CD14-positive monocyte (primary cell): Measurements from ENCODE around the gene ASMTL. TPM values are rescaled to one million over a fixed set of nuclear protein-coding genes. Genes with fewer than 3 reads are reported as not detected.

ENCODE experiments used
- DNase-seq, 3 donors: peaks; one replicate each; pipeline ENCODE4 v3.0.0-alpha.2; 2011 to 2022
- H2AFZ ChIP-seq: 2 replicates; pipeline ENCODE4 v1.6.0; 2012; ENCODE audit warnings: mild to moderate bottlenecking, low read depth, low read length, inconsistent platforms; ENCODE audit not compliant: insufficient read depth, poor library complexity, severe bottlenecking
- H3K27ac ChIP-seq, 2 donors: 1 replicate in 1 of 2; 2 replicates in 1 of 2; pipeline ENCODE4 v1.5.1; 2012 to 2013; ENCODE audit warnings: low read length in 2 of 2, control low read depth in 1 of 2, inconsistent platforms in 1 of 2, low read depth in 1 of 2, mild to moderate bottlenecking in 1 of 2
- H3K27me3 ChIP-seq, 2 donors: one replicate each; pipeline versions ENCODE4 v1.6.0 to v1.6.1; 2011 to 2013; ENCODE audit warnings: low read length in 2 of 2; ENCODE audit not compliant: control insufficient read depth in 2 of 2, insufficient read depth in 2 of 2
- H3K36me3 ChIP-seq, 2 donors: replicated peaks in 1 of 2; 1 replicate in 1 of 2; 2 replicates in 1 of 2; pipeline versions ENCODE4 v1.5.1 to v1.6.1; 2012 to 2013; ENCODE audit warnings: low read length in 2 of 2, control low read depth in 1 of 2, inconsistent platforms in 1 of 2, mild to moderate bottlenecking in 1 of 2; ENCODE audit not compliant: insufficient read depth in 2 of 2, control insufficient read depth in 1 of 2
- H3K4me1 ChIP-seq, 2 donors: 1 replicate in 1 of 2; 2 replicates in 1 of 2; pipeline versions ENCODE4 v1.5.1 to v1.6.1; 2012 to 2013; ENCODE audit warnings: low read length in 2 of 2, control low read depth in 1 of 2, inconsistent platforms in 1 of 2, mild to moderate bottlenecking in 1 of 2, moderate library complexity in 1 of 2; ENCODE audit not compliant: insufficient read depth in 2 of 2, control insufficient read depth in 1 of 2
- H3K4me2 ChIP-seq: replicated peaks from 2 replicates; pipeline ENCODE3; 2012; ENCODE audit warnings: low read length, moderate library complexity, mild to moderate bottlenecking; ENCODE audit not compliant: poor library complexity, severe bottlenecking; ENCODE audit errors: extremely low read depth
- H3K4me3 ChIP-seq, 3 experiments: fragments of 200-600 bp in 1 of 3; sonication (generic) in 1 of 3; replicated peaks in 1 of 3; 1 replicate in 2 of 3; 2 replicates in 1 of 3; pipeline ENCODE4 v1.5.1; 2011 to 2013; ENCODE audit warnings: low read length in 3 of 3, mild to moderate bottlenecking in 3 of 3, control low read depth in 2 of 3, low read depth in 2 of 3, inconsistent platforms in 1 of 3, moderate library complexity in 1 of 3
- H3K79me2 ChIP-seq: 2 replicates; pipeline ENCODE4 v1.6.0; 2012; ENCODE audit warnings: mild to moderate bottlenecking, control low read depth, inconsistent platforms, low read length, moderate library complexity; ENCODE audit not compliant: insufficient read depth
- H3K9ac ChIP-seq: 2 replicates; pipeline ENCODE4 v1.6.0; 2017; ENCODE audit warnings: low read length, mild to moderate bottlenecking; ENCODE audit not compliant: insufficient read depth, poor library complexity, severe bottlenecking
- H3K9me3 ChIP-seq, 2 donors: replicated peaks in 1 of 2; 1 replicate in 1 of 2; 2 replicates in 1 of 2; pipeline versions ENCODE4 v1.5.1 to v1.6.1; 2012 to 2013; ENCODE audit warnings: low read length in 2 of 2, control low read depth in 1 of 2; ENCODE audit not compliant: control insufficient read depth in 1 of 2, insufficient read depth in 1 of 2
- H4K20me1 ChIP-seq: 2 replicates; pipeline ENCODE4 v1.6.0; 2012; ENCODE audit warnings: mild to moderate bottlenecking, low read length, control low read depth, moderate library complexity; ENCODE audit not compliant: insufficient read depth
- H3K27ac Mint-ChIP-seq, 7 donors: one replicate each; pipeline ENCODE4 v1.8.0; 2020; ENCODE audit warnings: mild to moderate bottlenecking in 7 of 7, mixed read lengths in 7 of 7, moderate library complexity in 6 of 7, inconsistent platforms in 2 of 7
- H3K27me3 Mint-ChIP-seq, 3 donors: one replicate each; pipeline ENCODE4 v1.8.0; 2021 to 2022; ENCODE audit warnings: low read depth in 3 of 3, mild to moderate bottlenecking in 3 of 3, mixed read lengths in 3 of 3, moderate library complexity in 3 of 3, inconsistent platforms in 1 of 3
- H3K36me3 Mint-ChIP-seq, 2 donors: one replicate each; pipeline ENCODE4 v1.8.0; 2020; ENCODE audit warnings: mixed read lengths in 2 of 2, inconsistent platforms in 1 of 2, mild to moderate bottlenecking in 1 of 2
- H3K4me1 Mint-ChIP-seq: one replicate; pipeline ENCODE4 v1.8.0; 2020; ENCODE audit warnings: mild to moderate bottlenecking, mixed read lengths
- H3K4me3 Mint-ChIP-seq, 2 donors: one replicate each; pipeline ENCODE4 v1.8.0; 2020; ENCODE audit warnings: mild to moderate bottlenecking in 2 of 2, mixed read lengths in 2 of 2, moderate library complexity in 1 of 2
- H3K9me3 Mint-ChIP-seq, 7 donors: one replicate each; pipeline ENCODE4 v1.8.0; 2020 to 2022; ENCODE audit warnings: mixed read lengths in 7 of 7, mild to moderate bottlenecking in 6 of 7, moderate library complexity in 6 of 7, inconsistent platforms in 2 of 7
- WGBS: methylation state at CpG from one replicate; pipeline ENCODE4 v1.1.5; 2013; ENCODE audit warnings: missing lambda C conversion rate; ENCODE audit not compliant: insufficient coverage; 5-methylcytosine and 5-hydroxymethylcytosine counted together
- intact Hi-C, 2 donors: fragments of 100-400 bp; cut with micrococcal nuclease; formaldehyde crosslinking; loops; one replicate each; pipeline versions ENCODE4 v1.15.0 to v1.15.1; 2023
- polyA plus RNA-seq, 3 donors: library from polyadenylated mRNA; depleted of rRNA in 1 of 3; unstranded in 2 of 3; stranded (reverse) in 1 of 3; fragments of 300-500 nt in 2 of 3; fragments of >200 nt in 1 of 3; fragmentation: Illumina TruSeq in 2 of 3; gene quantifications; 1 replicate in 2 of 3; 2 replicates in 1 of 3; pipeline ENCODE4 v1.2.3, GENCODE V29; 2012 to 2021
- TF ChIP-seq, protein P1 (sequence below): fragments of 200-600 bp; IDR thresholded peaks from one replicate; pipeline ENCODE4 v1.8.0; 2022; ENCODE audit warnings: antibody characterized with exemption, mild to moderate bottlenecking

ASMTL gene
- polyA plus RNA-seq, 3 donors = 19.0 to 31.5 (median 31.0) TPM

DNA sequence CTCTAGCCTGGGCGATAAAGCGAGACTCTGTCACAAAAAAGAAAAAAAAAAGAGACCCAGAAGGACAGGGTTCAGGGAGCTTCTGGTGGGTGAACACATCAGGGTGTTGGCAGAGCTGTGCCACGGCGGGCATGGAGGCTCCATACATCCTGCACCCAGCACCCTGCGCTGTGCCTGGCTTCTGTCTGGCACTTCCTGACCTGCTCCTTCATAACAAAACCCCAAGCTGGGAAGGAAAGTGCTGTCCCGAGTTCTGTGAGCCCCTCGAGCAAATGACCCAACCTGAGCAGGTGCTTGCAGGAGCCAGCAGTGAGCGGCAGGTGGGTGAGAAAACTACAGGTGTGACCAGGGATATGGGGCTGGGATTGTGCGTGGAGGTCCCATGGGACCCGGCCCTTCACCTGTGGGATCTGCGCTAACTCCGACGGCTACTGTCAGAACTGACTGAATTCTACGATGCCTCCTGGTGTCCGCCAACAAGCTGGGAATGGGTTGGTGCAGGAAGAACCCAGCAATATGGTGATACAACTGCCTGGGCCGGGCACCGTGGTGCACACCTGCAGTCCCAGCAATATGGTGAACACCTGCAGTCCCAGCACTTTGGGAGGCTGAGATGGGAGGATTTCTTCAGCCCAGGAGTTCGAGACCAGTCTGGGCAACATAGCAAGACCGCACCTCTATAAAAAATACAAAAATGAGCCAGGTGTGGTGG is 18.9 kb downstream of the ASMTL start:
- no peak for DNase-seq
- 96% methylated on average over 14 of the region's 19 CpGs for WGBS
- intact Hi-C loops = no loop called here
- Mint-ChIP-seq H3K9me3 (peaks cover 0 to 13% (median 5%) of the 10 kb centered on the region in 7 donors), H3K4me1 (no peaks in the 10 kb centered on the region), H3K27ac (peak overlapping the region in 2 of 7 donors; percentile 44 to 61), H3K4me3 (no peak overlapping the region), H3K27me3 (peaks cover 0 to 4% (median 1%) of the 10 kb centered on the region in 3 donors), H3K36me3 (peaks cover 40 to 54% of the 10 kb centered on the region in 2 donors)
- Histone ChIP-seq H3K4me2 (no peak overlapping the region), H3K9me3 (peaks cover 1 to 10% of the 10 kb centered on the region in 2 donors), H3K79me2 (no peaks in the 10 kb centered on the region), H4K20me1 (no peaks in the 10 kb centered on the region), H3K36me3 (peaks cover 4 to 32% of the 10 kb centered on the region in 2 donors), H3K27me3 (no peaks in the 10 kb centered on the region), H2AFZ (no peak overlapping the region), H3K27ac (no peak overlapping the region), H3K9ac (no peak overlapping the region), H3K4me1 (no peaks in the 10 kb centered on the region), H3K4me3 (no peak overlapping the region)
- TF ChIP-seq, protein P1, sequence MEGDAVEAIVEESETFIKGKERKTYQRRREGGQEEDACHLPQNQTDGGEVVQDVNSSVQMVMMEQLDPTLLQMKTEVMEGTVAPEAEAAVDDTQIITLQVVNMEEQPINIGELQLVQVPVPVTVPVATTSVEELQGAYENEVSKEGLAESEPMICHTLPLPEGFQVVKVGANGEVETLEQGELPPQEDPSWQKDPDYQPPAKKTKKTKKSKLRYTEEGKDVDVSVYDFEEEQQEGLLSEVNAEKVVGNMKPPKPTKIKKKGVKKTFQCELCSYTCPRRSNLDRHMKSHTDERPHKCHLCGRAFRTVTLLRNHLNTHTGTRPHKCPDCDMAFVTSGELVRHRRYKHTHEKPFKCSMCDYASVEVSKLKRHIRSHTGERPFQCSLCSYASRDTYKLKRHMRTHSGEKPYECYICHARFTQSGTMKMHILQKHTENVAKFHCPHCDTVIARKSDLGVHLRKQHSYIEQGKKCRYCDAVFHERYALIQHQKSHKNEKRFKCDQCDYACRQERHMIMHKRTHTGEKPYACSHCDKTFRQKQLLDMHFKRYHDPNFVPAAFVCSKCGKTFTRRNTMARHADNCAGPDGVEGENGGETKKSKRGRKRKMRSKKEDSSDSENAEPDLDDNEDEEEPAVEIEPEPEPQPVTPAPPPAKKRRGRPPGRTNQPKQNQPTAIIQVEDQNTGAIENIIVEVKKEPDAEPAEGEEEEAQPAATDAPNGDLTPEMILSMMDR = no peak

DNA sequence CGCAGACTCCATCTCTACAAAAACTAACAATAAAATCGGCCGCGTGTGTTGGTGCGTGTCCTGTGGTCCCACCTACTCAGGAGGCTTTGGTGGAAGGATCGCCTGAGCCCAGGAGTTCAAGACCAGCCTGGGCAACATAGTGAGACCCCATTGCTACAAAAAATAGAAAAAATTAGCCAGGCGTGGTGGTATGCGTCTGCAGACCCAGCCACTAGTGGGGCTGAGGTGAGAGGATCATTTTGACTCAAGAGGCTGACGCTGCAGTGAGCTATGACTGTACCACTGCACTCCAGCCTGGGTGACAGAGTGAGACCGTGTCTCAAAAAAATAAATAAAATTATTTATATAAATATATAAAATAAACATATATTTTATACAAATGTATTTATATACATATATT is 22.3 kb downstream of the ASMTL start:
- no peaks in the 10 kb centered on the region for H3K4me1 Mint-ChIP-seq
- TF ChIP-seq, protein P1 = no peak
- no peaks in the 10 kb centered on the region for H3K79me2 ChIP-seq
- no peak overlapping the region for H3K9ac ChIP-seq
- H3K36me3 Mint-ChIP-seq = peaks cover 34 to 53% of the 10 kb centered on the region in 2 donors
- 92% methylated on average over 5 of the region's 10 CpGs for WGBS
- H3K4me3 Mint-ChIP-seq = no peak overlapping the region
- H3K4me2 ChIP-seq = no peak overlapping the region
- no peak overlapping the region for H2AFZ ChIP-seq
- peaks cover 0 to 2% (median 1%) of the 10 kb centered on the region in 3 donors for H3K27me3 Mint-ChIP-seq
- intact Hi-C loops = no loop called here
- DNase-seq = no peak
- no peaks in the 10 kb centered on the region for H3K4me1 ChIP-seq
- H3K27me3 ChIP-seq = no peaks in the 10 kb centered on the region
- peaks cover 0 to 7% (median 2%) of the 10 kb centered on the region in 7 donors for H3K9me3 Mint-ChIP-seq
- H4K20me1 ChIP-seq = no peaks in the 10 kb centered on the region
- peaks cover 0 to 7% of the 10 kb centered on the region in 2 donors for H3K9me3 ChIP-seq
- H3K4me3 ChIP-seq = no peak overlapping the region
- H3K36me3 ChIP-seq = peaks cover 9 to 21% of the 10 kb centered on the region in 2 donors
- H3K27ac ChIP-seq = no peak overlapping the region
- H3K27ac Mint-ChIP-seq = no peak overlapping the region
